Loucy (cell line): ENCODE results near the gene STH.

Source experiments
- CTCF ChIP-seq: fragments of 200-600 bp; sonication (generic); conservative IDR thresholded peaks from 2 replicates; pipeline ENCODE4 v1.5.1; 2014; ENCODE audit warnings: mild to moderate bottlenecking, antibody characterized with exemption, low read length
- EZH2phosphoT487 ChIP-seq: fragments of 200-600 bp; IDR thresholded peaks from 2 replicates; pipeline ENCODE4 v1.6.1; 2018; ENCODE audit warnings: antibody characterized with exemption, mild to moderate bottlenecking, moderate library complexity, borderline replicate concordance

- TF ChIP-seq CTCF (no peak), EZH2phosphoT487 (no peak)
Observed at GRCh38 chr17:46036491-46036890, 37.4 kb downstream of the STH start.
